ENCODE results near the gene TMC1.

DNA sequence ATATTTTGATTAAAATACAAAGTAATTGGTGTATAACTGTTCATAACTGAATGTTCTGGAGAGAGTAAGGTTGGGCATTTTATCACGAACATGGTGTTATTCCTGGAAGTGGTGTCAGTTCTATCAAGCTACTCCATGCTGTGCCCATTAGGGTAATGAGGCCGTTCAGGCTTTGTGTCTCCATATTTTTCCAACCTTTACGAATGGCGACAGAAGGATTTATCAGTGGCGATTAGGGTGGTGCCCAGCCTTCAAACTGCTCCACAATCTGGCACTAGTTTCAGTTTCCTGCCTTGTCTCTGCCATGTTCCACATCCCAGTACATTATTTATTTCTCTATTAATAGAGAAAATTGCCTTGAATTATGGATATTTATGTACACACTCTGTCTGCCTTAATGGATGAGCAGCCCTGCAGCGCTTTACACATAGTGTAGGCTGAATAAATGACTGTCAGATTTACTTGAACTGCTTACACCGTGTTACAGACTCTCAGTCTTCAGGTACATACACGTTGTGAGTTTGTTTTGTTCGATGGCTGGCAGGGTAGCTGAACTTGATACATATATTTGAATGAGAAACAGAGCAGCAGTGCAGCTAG is 23.9 kb upstream of the TMC1 start:
- TF ChIP-seq, protein P1, sequence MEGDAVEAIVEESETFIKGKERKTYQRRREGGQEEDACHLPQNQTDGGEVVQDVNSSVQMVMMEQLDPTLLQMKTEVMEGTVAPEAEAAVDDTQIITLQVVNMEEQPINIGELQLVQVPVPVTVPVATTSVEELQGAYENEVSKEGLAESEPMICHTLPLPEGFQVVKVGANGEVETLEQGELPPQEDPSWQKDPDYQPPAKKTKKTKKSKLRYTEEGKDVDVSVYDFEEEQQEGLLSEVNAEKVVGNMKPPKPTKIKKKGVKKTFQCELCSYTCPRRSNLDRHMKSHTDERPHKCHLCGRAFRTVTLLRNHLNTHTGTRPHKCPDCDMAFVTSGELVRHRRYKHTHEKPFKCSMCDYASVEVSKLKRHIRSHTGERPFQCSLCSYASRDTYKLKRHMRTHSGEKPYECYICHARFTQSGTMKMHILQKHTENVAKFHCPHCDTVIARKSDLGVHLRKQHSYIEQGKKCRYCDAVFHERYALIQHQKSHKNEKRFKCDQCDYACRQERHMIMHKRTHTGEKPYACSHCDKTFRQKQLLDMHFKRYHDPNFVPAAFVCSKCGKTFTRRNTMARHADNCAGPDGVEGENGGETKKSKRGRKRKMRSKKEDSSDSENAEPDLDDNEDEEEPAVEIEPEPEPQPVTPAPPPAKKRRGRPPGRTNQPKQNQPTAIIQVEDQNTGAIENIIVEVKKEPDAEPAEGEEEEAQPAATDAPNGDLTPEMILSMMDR (IDR thresholded peaks at IDR 0.05; ENCODE audit: low read depth, low read length, poor library complexity, severe bottlenecking): no peak
- no peak for TF ChIP-seq EZH2phosphoT487 (IDR thresholded peaks at IDR 0.05; ENCODE audit: borderline replicate concordance, low read length)
